GM12864 (cell line): Measurements from ENCODE around the gene ARRB2.
"Not testable (repeated sequence)": the region's sequence is repeated elsewhere in the genome, so short reads cannot be mapped to it uniquely, and the experiment has no call there.

Source experiments
- DNase-seq: peaks from one replicate; pipeline ENCODE4 v3.0.0-alpha.2; 2011; ENCODE audit warnings: low read depth
- H3K4me3 ChIP-seq: 2 replicates; pipeline ENCODE4 v1.5.1; 2011; ENCODE audit warnings: mild to moderate bottlenecking, low read depth, low read length, control low read depth
- TF ChIP-seq, protein P1 (sequence below): IDR thresholded peaks from 2 replicates; pipeline ENCODE4 v1.5.1; 2011; ENCODE audit warnings: low read depth, mild to moderate bottlenecking, moderate library complexity, low read length, control low read depth, inconsistent platforms; ENCODE audit errors: missing control alignments

ARRB2 gene

DNA sequence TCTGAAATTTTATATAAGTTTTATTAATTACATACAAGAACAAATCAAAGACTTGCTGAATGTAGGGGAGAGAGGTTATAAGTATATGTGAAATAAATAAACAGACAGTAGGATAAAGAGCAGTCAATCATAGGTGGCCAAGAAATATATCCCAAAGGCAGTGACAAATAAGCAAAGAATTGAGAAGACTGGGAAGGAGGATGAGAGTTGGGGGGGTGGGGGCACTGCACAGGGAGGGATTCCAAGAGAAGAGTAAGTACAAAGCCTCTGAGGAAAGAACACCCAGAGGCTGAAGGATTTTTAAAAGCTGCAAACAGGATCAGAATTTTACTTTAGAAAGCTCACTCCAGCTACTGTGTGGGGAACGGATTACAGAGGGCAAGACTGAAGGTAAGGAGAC, 9.3 kb upstream of the ARRB2 start:
- no peak for DNase-seq
- TF ChIP-seq, protein P1, sequence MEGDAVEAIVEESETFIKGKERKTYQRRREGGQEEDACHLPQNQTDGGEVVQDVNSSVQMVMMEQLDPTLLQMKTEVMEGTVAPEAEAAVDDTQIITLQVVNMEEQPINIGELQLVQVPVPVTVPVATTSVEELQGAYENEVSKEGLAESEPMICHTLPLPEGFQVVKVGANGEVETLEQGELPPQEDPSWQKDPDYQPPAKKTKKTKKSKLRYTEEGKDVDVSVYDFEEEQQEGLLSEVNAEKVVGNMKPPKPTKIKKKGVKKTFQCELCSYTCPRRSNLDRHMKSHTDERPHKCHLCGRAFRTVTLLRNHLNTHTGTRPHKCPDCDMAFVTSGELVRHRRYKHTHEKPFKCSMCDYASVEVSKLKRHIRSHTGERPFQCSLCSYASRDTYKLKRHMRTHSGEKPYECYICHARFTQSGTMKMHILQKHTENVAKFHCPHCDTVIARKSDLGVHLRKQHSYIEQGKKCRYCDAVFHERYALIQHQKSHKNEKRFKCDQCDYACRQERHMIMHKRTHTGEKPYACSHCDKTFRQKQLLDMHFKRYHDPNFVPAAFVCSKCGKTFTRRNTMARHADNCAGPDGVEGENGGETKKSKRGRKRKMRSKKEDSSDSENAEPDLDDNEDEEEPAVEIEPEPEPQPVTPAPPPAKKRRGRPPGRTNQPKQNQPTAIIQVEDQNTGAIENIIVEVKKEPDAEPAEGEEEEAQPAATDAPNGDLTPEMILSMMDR: no peak
- H3K4me3 ChIP-seq: no peak overlapping the region

DNA sequence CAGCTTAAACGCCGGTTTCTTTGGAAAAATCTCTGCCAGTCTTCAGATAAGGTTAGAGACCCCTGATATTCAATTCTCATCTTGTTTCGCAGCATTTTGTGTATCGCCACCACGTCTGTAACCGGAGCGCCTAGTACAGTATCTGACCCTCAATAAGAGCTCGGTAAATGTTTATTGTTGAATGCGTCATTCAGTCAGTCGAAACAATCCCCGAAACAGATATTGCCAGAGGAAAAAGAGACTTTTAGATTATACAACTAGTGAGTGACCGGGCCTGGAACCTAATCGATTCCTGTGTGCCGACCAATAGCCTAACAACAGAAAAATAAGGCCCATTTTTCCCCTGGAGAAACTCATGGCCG, 7.1 kb upstream of the ARRB2 start:
- TF ChIP-seq, protein P1: no peak
- no peak for DNase-seq
- H3K4me3 ChIP-seq: peak overlapping the region; percentile 99

DNA sequence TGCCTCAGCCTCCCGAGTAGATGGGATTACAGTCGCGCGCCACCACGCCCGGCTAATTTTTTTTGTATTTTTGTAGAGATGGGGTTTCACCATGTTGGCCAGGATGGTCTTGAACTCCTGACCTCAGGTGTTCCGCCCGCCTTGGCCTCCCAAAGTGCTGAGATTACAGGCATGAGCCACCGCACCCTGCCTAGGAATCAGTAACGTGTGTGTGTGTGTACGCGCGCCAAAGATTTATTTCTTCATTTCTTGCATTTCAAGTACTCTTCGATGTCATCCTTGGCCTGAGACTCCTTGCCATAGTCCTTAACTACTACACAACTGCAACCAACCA, 5.9 kb upstream of the ARRB2 start:
- peak overlapping the region; percentile 99 for H3K4me3 ChIP-seq
- DNase-seq: not testable (repeated sequence)

DNA sequence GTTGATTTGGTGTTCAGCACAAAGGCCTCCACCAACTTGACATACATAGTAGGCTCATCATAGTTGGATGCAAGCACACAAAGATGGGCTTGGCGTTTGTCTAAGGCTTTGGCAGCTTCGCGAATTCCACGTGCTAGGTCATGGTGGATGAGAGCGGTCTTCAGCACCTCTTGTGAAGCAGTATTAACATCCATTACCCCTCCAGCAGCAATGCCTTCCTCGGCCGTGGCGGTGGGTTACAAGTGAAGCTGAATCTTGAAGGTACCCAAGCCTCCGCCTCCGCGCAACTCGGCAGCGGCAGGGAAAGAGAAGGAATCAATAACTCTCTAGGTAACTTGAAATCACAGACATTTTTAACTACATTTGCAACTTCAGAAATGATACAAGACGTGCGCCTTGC, 5.4 kb upstream of the ARRB2 start:
- peak overlapping the region; percentile 99; the same call in 1 of the 2 replicates for H3K4me3 ChIP-seq
- no peak for DNase-seq
- TF ChIP-seq, protein P1: no peak

DNA sequence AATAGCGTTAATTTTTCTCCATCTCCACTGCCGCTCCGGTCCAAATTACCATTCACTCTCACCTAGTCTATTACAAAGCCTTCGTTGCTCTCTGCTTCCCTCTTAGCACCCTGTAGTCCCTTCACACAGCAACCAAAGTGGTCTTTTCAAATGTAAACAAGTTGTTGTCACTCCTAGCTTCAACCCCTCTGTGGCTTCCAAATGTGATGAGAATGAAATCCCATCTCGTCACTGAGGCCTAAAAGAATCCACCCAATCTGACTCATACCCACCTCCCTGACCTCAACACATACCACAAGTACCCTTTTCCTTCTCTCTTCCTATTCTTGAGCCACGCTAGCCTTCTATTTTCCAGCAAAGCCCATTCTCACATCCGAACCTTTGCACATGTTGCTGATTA, 4.3 kb upstream of the ARRB2 start:
- DNase-seq: no peak

DNA sequence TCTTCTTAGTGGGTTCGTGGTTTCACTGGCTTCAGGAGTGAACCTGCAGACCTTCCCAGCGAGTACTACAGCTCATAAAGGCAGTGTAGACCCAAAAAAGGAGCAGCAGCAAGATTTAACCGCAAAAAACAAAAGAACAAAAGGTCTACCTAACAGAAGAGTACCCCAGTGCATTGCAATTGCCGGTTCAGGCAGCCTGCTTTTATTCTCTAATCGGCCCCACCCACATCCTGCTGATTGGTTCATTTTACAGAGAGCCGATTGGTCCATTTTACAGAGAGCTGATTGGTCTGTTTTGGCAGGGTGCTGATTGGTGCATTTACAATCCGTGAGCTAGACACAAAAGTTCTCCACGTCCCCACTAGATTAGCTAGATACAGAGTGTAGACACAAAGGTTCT, 2.0 kb upstream of the ARRB2 start:
- TF ChIP-seq, protein P1: no peak

More for the DNA sequence above, 4.3 kb upstream of the ARRB2 start:
- TF ChIP-seq, protein P1: no peak
- no peak overlapping the region for H3K4me3 ChIP-seq

DNA sequence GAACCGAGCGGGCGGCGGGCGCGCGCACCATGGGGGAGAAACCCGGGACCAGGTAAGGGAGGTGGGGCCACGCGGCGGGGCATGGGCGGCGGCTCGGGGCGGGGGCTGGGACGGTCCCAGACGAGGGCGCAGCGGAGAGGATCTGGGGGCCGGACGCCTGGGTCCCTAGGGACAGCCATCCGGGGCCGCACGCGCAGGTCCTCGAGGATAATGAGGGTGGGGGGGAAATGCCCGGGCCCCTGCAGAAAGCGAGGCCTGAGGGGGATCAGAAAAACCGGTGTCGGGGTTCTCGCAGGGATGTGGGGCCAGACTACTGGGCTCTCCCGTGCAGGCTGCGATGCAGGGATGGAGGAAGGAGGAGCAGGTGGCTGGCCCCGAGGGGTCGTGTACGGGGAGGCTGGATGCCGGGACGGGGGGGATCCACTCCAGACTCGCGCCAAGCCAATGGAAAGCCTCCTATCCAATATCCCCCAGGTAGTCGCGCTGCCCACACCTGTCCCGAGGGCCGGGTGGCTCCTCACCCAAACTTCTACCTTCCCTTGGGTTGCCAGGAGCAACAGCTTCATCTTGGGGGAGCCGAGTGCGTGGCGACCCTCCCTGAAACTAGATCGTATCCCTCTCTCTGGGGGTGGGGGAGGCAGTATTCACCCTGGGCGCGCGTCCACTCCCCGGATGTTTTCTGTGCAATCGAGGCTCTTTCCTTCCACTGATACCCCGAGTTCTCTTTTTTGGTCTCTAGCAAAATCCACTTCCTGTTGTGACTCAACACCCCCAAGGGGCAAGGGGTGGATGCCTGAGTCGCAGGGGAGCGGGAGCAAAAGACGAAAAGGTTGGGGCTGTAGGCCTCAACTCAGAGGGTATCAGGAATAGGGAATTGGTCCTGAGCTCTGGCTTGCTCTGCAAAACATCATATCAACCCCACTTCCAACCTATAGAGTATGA, 532 bp downstream of the ARRB2 start:
- H3K4me3 ChIP-seq: peak overlapping the region; percentile 77
- TF ChIP-seq, protein P1: no peak
- DNase-seq: no peak

More for the DNA sequence above, 2.0 kb upstream of the ARRB2 start:
- DNase-seq: no peak
- H3K4me3 ChIP-seq: no peak overlapping the region
